Thoracic aorta (tissue), 2 donors: ENCODE results near the gene CAPN10. TPM values are rescaled to one million over a fixed set of nuclear protein-coding genes. Genes with fewer than 3 reads are reported as not detected.

Experiments used
- ATAC-seq: fragments of 150-250 bp; one replicate; pipeline ENCODE4 v1.8.0; 2017; ENCODE audit warnings: low read depth; ENCODE audit not compliant: insufficient number of reproducible peaks, low FRiP score
- DNase-seq: peaks from one replicate; pipeline ENCODE4 v3.0.0-alpha.2; 2020; ENCODE audit warnings: low spot score
- H3K27ac ChIP-seq, 2 donors: fragments of 200-600 bp; sonication (generic); 1 replicate in 1 of 2; 2 replicates in 1 of 2; pipeline ENCODE4 v1.5.1; 2016; ENCODE audit warnings: mild to moderate bottlenecking in 2 of 2, moderate library complexity in 2 of 2
- H3K27me3 ChIP-seq: fragments of 200-600 bp; sonication (generic); replicated peaks from 2 replicates; pipeline ENCODE4 v1.6.0; 2016; ENCODE audit warnings: mild to moderate bottlenecking; ENCODE audit not compliant: insufficient read depth
- H3K36me3 ChIP-seq: fragments of 200-600 bp; sonication (generic); one replicate; pipeline ENCODE4 v1.5.1; 2016
- H3K4me1 ChIP-seq, 2 donors: fragments of 200-600 bp; sonication (generic); 1 replicate in 1 of 2; 2 replicates in 1 of 2; pipeline versions ENCODE4 v1.5.1 to v1.6.0; 2016; ENCODE audit warnings: low read depth in 2 of 2, mild to moderate bottlenecking in 1 of 2; ENCODE audit not compliant: control insufficient read depth in 1 of 2
- H3K4me3 ChIP-seq: fragments of 200-600 bp; sonication (generic); 2 replicates; pipeline ENCODE4 v1.5.1; 2016; ENCODE audit warnings: mild to moderate bottlenecking
- H3K9me3 ChIP-seq: fragments of 200-600 bp; sonication (generic); 2 replicates; pipeline ENCODE4 v1.5.1; 2016
- total RNA-seq, 2 donors: library from RNA; depleted of rRNA; stranded (reverse); fragments of >200 nt; gene quantifications; one replicate each; pipeline versions ENCODE4 v1.1.0 to v1.2.3, GENCODE V29; 2016
- TF ChIP-seq, protein P1 (sequence below): fragments of 200-600 bp; sonication (generic); IDR thresholded peaks from one replicate; pipeline ENCODE4 v1.5.1; 2019; ENCODE audit warnings: antibody characterized with exemption

CAPN10 gene
- total RNA-seq, 2 donors from 2014 or later: 33.3 to 38.2 TPM

- no peak for ATAC-seq
Observed at GRCh38 chr2:240620859-240621258, 34.3 kb downstream of the CAPN10 start.

GRCh38 chr2:240622060-240622411 lies 35.5 kb downstream of the CAPN10 start:
- DNase-seq (no peak), ATAC-seq (no peak)
- no peaks in the 10 kb centered on the region for H3K9me3 ChIP-seq
- H3K36me3 ChIP-seq: no peaks in the 10 kb centered on the region
- H3K27me3 ChIP-seq: no peaks in the 10 kb centered on the region
- H3K27ac ChIP-seq: no peak overlapping the region
- TF ChIP-seq, protein P1, sequence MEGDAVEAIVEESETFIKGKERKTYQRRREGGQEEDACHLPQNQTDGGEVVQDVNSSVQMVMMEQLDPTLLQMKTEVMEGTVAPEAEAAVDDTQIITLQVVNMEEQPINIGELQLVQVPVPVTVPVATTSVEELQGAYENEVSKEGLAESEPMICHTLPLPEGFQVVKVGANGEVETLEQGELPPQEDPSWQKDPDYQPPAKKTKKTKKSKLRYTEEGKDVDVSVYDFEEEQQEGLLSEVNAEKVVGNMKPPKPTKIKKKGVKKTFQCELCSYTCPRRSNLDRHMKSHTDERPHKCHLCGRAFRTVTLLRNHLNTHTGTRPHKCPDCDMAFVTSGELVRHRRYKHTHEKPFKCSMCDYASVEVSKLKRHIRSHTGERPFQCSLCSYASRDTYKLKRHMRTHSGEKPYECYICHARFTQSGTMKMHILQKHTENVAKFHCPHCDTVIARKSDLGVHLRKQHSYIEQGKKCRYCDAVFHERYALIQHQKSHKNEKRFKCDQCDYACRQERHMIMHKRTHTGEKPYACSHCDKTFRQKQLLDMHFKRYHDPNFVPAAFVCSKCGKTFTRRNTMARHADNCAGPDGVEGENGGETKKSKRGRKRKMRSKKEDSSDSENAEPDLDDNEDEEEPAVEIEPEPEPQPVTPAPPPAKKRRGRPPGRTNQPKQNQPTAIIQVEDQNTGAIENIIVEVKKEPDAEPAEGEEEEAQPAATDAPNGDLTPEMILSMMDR: no peak
- H3K4me1 ChIP-seq: no peaks in the 10 kb centered on the region
- no peak overlapping the region for H3K4me3 ChIP-seq

More at GRCh38 chr2:240620859-240621258, 34.3 kb downstream of the CAPN10 start:
- Histone ChIP-seq H3K27me3 (no peaks in the 10 kb centered on the region), H3K9me3 (no peaks in the 10 kb centered on the region), H3K27ac (no peak overlapping the region), H3K4me3 (no peak overlapping the region), H3K36me3 (no peaks in the 10 kb centered on the region), H3K4me1 (no peaks in the 10 kb centered on the region)
- DNase-seq: no peak
- TF ChIP-seq, protein P1: no peak

DNA sequence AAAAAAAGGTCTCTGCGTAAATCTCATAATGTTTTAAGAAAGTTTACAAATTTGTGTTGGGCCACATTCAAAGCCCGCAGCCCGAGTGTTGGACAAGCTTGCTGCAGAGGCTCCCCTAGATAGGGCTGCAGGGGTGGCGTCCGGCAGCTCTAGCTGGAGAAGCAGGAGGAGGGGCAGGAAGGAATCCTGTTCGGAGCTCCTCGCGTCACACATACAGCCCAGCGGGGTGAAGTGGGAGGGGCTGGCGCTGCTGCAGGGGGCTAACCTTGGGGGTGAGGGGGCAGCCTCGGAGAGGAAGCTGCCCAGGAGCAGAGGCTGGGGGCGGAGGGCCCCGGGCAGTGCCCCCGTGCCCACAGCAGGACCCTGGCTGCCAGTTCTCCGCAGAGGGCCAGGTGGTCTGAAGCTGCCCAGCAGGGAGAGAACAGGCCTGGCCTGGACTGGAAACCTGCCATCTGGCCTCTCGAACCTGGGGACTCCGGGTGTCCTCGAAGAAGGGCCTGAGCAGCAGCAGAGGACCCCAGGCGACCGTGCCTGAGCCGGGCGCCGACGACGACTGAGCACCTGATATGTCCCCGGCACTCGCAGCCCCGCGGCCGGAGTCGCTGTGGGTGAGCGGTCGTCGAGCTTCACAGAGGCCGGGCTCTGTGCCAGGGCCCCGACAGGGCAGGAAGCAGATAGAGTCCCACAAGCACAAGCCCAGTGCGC lies 36.1 kb downstream of the CAPN10 start:
- no peaks in the 10 kb centered on the region for H3K4me1 ChIP-seq
- no peak overlapping the region for H3K4me3 ChIP-seq
- no peaks in the 10 kb centered on the region for H3K27me3 ChIP-seq
- no peak overlapping the region for H3K27ac ChIP-seq
- DNase-seq (no peak), ATAC-seq (no peak)
- no peaks in the 10 kb centered on the region for H3K36me3 ChIP-seq
- TF ChIP-seq, protein P1: no peak
- H3K9me3 ChIP-seq: no peaks in the 10 kb centered on the region

DNA sequence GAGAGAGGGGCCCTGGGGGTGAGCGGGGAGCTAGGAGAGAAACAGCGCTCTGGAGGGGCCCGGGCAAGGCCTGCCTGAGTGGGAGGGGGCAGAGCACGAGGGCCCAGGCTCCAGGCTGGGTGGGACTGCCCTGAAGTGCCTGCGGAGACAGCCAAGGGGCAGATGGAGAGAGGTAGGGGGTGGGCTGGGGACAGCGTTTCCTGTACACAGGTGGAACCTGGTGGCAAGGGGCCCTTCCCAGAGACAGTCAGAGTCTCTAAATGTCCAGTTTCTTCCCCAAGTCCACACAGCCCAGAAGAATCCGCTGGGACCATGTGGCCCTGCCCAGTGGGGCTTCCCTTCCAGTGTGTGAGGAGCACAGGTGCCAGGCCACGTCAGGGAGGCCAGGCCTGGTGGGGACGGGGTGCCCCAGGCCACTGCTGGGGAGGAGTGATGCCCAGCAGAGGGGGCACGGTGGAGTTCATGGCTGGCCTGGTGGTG lies 37.0 kb downstream of the CAPN10 start:
- no peaks in the 10 kb centered on the region for H3K27me3 ChIP-seq
- H3K9me3 ChIP-seq: no peaks in the 10 kb centered on the region
- H3K27ac ChIP-seq: no peak overlapping the region
- DNase-seq (no peak), ATAC-seq (no peak)
- no peaks in the 10 kb centered on the region for H3K36me3 ChIP-seq
- TF ChIP-seq, protein P1: no peak
- H3K4me3 ChIP-seq: no peak overlapping the region
- no peaks in the 10 kb centered on the region for H3K4me1 ChIP-seq

- H3K4me1 ChIP-seq: no peaks in the 10 kb centered on the region
- H3K27ac ChIP-seq: no peak overlapping the region
- H3K4me3 ChIP-seq: no peak overlapping the region
- no peaks in the 10 kb centered on the region for H3K9me3 ChIP-seq
- no peak for ATAC-seq
- no peaks in the 10 kb centered on the region for H3K27me3 ChIP-seq
- no peak for DNase-seq
- H3K36me3 ChIP-seq: no peaks in the 10 kb centered on the region
- TF ChIP-seq, protein P1: no peak
Observed at GRCh38 chr2:240624011-240624949, 37.7 kb downstream of the CAPN10 start.
